Limb (tissue), 2 donors: ENCODE results near the gene PNPLA7.
"Not testable (repeated sequence)": the region's sequence is repeated elsewhere in the genome, so short reads cannot be mapped to it uniquely, and the experiment has no call there.

ENCODE experiments used
- DNase-seq, 2 donors: peaks; one replicate each; pipeline ENCODE4 v3.0.0-alpha.2; 2016; ENCODE audit errors: extremely low spot score in 2 of 2

Gene PNPLA7

DNA sequence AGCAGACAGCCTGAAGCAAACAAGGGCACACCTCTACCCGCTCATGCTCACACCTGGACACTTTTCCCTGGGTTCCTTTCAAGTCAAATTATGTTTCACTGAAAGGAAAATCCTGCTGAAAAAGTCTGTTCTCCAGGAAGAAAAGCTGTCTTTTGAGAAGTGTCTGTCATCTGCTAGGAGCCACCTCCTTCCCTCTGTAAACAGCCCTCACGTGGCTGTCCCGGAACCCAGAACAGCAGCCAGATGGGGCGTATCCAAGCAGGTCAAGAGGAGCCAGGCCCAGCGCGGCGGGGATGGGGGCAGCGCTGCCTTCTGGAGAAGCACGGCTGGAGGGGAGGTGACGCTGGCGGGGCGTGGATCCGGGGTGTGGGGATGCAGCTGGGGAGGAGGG lies at the start of gene PNPLA7:
Gene PNPLA7 (minus strand): TSS at position 172 of the 391 bp plus-strand sequence. CDS start 205 bp downstream, outside the sequence.
- peak; percentile 65 to 78 for DNase-seq

DNA sequence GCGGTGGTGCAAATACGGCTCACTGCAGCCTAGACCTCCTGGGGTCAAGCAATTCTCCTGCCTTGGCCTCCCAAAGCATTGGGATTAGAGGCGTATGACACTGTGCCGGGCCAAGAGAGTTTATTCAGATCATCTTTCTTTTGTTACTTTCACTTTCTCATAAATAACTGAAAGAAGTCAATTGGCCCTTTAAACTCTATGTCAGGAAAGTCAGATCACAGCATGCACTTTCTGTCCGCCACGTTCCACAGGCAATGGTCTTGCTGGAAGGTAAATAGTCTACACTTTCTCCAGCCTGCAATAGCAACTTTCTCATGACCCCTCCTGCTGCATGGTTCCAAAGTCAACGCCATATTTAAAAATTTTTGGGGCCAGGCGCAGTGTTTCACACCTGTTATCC lies 48.7 kb upstream of the PNPLA7 start:
- no peak for DNase-seq

DNA sequence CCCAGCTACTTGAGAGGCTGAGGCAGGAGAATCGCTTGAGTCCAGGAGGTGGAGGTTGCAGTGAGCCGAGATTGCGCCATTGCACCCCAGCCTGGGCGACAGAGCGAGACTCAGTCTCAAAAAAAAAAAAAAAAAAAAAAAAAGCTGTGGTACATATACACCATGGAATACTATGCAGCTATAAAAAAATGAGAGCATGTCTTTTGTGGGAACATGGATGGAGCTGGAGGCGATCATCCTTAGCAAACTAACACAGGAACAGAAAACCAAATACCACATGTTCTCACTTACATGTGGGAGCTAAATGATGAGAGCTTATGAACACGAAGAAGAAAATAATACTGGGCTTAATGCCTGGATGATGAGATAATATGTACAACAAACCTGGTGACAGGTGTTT lies 46.4 kb upstream of the PNPLA7 start:
- DNase-seq: not testable (repeated sequence)

DNA sequence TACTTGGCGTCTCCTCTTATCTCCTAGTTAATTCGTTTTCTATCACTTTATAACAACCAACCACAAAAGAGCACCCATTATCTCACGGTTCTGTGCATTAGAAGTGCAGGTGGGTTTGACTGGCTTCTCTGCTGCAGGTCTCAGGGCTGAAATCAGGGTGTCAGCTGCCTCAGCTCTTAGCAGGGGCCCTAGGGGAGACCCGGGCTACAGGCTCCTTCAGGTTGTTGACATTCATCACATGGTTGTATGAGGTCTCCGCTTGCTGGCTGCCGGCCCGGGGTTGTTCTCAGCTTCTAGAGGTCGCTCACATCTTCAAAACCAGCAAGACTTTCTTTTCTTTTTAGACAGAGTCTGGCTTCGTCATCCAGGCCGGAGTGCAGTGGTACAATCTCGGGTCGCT lies 43.0 kb upstream of the PNPLA7 start:
- no peak for DNase-seq

DNA sequence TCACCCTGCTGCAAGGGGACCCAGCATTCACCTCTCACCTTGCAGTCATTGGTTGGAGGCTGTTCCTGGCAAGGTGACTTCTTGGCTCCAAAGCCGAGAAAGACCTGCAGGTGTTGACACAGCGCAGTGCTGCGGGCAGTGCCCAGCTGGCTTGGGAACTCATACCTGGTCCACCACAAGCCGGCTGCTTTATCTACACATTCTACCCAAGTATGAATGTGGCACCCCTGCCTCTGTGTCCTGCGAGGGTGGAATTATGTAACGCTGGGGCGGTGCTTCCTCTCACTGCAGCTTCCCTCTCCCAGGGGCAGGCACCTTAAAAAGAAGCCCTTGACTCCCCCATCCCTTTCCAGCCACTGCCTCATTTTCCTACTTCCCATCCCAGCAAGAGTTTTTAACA lies 42.6 kb upstream of the PNPLA7 start:
- DNase-seq: no peak

DNA sequence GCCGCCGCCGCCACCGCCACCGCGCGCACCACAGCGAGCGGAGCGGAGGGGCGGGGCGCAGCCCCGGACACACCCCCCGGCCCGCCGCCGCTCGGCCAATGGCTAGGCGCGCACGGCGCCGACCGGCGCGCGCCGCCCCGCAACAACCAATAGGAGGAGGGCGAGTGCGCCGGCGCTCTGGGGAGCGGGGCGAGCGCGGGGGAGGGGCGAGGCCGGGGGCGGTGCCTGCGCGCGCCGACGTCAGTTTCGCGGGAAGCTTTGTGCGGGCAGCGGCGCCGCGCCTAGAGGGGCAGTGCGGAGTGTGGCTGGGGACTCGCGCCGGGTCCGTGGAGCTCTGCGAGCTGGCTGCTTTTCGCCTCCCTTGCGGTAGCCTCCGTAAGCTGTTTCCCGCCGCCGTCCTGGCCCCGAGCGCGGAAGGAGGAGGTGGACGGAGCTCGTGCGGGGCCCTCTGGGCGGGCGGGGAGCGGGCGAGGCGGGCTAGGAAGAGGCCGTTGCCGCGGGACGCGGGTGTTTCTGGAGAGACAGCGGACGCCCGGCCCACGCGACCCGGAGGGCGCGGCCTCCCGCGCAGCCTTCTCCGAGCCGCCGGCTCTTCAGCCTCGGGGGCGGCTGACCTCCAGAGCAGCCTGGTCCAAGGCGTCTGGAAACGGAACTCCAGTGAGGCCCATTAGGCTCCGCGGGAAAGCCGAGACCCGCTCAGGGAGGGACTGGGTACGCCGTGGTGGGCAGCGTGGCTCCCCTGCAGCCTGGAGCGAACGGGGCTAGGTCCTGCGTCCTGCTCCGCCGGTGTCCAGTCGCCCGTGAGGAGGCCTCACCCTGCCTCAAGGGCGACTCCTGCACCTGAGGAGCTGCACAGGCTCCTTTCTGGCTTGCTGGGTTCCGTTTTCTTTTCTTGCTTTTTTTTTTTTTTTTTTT lies 40.5 kb upstream of the PNPLA7 start, which contains the start of gene ZMYND19:
Gene ZMYND19 (minus strand): TSS at position 44 of the 915 bp plus-strand sequence. CDS start 249 bp downstream, outside the sequence.
- DNase-seq: peak; percentile 94 to 96

DNA sequence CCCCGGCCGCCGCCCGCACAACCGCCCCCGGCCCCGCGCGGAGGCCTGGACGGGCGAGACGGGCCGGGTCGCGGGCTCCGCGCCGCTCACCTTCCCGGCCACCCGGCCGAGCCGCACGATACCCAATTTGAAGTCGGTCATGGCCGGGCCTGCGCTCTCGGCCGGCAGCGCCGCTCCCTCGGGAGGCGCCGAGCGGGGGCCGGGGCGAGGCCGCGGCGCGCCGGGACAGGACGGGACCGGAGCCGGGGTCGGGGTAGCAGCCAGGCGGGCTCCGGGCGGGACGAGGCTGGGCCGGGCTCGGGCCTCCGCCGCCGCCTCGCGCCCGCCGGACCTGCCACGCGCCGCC lies 39.9 kb upstream of the PNPLA7 start:
- DNase-seq: no peak

DNA sequence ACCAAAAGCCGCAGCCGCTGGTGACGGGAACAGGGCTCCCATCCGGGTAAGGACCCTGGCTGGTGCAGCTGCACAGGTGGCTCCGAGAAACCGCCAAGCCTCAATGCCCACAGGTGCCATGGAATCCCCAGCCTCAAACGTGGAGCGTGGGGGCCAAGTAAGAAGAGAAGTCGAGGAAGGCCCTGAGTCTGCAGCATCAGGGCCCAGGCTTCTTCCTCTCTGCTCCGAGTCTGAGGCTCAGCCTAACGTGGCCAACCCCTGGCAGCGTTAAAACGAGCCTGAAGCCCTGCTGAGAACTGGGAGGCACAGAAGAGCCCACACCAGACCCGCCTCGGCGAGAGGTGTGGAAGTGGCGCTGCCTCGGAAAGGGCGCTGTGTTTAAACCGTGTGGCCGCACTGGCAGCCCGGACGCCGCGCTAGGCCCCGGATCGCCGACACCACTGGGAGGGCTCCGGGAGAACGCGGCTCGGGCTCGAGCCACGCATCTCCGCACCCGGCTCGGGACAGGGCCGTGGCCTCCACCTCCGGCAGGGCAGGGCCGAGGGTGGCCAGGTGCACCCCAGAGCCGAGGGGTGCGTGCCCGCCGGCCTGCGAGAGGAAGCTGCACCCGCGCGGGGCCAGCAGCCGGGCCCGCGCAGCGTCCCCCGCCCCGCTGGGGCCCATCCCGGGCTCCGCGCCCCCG lies 39.4 kb upstream of the PNPLA7 start:
- DNase-seq: peak in 1 of 2 donors; percentile 40

DNA sequence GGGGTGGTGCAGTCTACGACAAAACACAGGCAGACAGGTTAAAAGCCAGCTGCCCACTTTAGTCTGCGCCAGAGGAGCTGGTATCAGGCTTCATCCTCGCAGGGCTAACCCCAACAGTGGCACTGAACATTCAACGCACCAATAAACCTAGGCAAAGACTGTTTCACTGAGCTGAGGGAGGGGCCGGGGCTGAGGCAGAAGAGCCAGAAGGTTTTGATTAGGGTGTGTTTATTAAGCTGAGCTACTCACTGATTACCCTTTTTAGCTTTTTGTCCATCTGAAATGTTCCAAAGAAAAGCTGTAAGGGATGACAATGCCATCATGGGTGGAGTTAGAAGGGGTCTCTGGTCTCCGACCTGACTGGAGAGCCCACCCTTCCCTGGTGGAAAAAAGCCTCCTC lies 38.7 kb upstream of the PNPLA7 start:
- DNase-seq: no peak

DNA sequence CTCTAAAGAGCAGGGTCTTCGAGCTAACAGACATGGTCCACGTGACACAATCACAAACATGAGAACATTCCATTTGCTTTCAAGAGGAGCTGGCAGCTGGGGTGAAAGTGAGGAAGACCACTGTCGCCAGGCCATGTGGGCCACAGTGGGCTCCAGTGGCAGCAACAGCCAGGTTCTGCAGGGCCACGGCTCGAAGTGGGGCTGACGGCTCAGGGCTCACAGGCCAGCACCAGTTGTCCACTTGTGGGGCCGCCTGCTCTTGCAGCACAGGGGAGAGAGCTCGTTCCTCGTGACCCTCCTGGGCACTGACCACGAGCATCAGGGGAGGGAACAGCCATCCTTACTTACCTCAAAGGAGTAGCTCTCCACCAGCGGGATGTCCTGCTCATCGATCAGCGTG lies 38.1 kb upstream of the PNPLA7 start:
- DNase-seq: no peak

DNA sequence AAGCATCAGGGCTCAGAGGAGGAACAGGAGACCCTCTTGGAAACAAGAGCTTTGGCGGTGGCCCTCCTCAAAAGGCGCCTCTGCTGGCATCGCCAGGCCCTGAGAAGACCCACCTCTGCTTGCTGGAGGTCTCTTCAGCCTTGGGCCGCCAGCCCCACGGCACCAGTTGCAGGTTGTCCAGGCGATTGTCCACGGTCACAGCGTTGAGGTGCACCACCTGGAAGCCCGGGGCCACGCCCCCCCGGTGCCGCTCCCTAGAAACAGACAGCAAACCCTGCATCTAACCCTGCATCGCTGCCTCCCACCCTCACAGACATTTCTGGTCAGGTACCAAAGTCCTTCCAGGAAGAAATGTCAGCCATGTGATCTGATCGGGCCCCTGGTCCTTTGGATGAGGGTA lies 36.7 kb upstream of the PNPLA7 start:
- no peak for DNase-seq

DNA sequence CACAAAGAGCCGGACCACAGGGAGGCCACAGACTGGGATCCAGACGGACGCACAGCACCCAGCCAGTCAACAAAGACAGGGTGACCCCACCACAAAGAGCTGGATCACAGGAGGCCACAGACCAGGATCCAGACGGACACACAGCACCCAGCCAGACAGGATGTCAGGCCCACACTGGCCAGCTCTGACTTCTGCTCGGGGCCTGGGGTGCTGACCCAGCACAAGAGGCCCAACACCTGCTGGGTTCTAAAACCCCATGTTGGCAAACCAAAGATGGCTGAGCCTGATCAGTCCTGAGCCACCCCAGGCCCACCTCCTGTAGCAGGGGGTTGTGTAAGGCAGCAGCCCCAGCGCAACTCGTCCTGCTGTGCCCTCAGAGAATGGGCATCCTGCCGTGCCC lies 33.8 kb upstream of the PNPLA7 start:
- no peak for DNase-seq

DNA sequence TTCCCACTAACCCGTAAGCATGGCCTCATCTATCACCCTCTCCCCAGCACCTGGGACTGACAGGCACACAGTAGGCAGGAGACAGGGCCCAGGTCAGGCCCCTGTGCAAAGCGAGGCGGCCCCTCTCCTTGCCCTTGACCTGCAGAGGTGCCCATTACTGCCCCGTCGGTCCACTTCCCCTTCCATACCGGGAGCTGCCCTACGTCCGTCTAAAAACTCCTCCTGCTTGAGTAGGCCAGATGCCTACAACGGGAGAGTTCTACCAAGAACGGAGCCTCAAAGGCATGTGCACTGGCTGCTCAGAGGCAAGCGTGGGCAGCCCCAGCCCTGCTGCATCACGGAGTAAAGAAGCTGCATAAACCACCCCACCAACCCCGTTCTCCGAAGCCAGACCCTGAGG lies 33.1 kb upstream of the PNPLA7 start:
- no peak for DNase-seq

DNA sequence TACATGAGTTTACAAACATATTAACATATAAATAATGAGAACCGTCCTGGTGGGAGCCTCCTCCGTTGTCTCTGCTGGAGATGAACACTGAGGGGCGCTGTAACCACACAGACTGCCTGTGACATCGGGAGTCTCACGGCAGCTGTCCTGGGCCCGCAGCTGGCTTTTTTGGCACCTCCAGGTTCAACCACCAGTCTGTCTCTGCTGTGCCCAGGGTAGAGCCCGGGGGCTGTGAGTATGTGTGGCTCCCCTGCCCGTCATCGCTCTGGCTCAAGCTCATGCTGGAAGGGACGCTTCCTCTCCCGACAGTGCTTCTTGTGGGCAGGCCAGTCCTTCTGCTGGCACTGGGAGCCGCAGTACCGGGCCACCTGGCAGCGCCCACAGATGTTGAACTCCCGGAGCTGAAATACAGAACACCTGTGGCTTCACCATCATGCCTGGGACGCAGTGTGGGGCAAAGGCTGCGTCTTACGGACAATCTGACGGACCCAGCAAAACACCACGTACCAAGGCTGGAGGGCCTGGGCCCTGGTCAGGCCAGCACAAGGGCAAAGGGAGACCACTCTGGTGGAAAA lies 32.2 kb upstream of the PNPLA7 start:
- no peak for DNase-seq

DNA sequence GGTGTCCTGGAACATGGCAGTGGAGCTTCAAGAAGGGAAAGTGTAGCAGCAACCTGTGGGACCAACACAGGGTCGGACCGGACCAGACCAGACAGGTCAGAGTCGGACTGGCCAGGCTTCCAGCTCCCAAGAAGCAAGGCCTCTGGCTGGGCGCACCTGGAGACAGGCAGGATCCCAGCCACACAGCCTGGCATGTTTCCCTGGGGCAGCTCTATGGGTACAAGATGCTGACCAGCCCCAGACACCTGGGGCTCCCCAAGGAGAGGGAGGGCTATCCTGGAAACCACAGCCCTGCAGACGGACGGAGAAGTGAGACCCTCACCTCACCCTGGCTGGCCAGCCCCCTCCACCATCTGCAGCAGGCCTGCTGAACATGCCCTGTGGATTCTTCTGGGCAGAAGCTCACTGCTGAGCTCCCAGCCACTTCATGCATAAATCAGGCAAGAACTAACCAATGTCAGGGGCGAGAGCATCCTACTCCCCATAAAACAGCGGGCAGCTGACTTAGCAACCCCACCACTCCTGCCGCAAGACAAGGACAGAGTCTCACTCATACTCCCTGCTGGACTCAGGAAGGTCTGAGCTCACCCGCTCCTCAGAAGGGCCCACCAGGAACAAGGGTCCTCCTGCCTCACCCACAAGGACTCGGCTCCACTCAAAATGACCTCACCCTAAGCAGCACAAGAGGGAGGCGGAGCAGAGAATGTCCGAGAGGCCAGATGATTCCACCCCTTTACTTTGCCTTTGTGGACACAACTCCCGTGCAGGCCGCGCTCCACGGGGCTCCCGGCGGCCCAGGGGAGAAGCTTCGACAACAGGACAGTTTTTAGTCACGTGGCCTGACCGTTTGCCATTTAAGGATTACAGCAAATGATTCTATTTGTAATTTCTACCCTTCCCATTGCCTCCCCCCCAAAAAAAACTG lies 31.4 kb upstream of the PNPLA7 start:
- DNase-seq: no peak

DNA sequence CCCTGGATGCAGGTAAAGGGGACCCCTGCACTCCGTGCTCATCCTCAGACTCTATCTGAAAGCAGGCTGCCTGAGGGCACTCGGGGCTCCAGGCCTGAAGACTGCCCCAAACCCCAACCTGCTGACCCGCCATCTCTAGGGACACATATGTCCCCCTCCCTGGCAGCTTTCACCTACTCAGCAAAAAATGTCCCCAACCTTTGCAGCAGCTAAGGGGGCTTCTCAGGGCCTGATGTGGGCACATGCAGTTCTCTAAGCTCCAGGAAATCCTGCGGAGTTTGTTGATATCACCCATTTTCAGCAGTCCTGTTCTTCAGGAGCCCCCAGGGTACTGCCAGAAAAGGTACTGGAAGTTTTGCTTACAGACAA lies 30.7 kb upstream of the PNPLA7 start:
- no peak for DNase-seq

DNA sequence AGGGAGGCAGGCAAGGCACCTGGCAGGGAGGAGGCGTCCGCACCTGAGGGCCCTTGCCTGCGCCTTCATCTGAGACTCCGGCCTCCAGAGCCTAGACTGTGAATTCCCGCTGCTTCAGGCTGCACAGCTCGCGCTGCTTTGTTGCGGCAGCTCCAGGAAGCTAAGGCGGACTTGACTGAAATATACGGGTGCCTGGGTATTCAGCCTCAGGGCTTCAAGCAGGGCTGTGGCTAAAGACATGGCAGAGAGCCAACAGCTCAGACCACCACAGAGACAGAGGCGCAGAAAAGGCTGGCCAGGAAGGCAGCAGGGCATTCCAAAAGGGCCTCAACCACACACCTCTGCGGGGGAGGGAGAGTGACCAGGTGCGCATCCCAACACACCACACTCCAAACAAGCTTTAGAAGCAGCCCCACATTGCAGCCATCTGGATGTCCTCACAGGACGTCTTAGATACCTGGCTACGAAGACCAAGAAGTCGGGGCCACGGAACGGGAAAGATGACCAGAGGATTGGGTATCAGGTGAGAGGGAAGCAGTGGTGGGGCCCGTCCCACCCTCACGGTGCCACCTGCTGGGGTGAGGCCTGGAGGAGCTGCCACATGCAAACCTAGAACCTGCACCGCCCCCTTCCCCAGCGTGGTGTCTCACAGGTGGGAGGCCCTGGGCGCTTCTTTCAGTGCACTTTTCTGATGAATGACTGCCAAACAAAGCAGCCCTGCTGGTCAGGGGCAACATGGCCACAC lies 30.2 kb upstream of the PNPLA7 start:
- no peak for DNase-seq

DNA sequence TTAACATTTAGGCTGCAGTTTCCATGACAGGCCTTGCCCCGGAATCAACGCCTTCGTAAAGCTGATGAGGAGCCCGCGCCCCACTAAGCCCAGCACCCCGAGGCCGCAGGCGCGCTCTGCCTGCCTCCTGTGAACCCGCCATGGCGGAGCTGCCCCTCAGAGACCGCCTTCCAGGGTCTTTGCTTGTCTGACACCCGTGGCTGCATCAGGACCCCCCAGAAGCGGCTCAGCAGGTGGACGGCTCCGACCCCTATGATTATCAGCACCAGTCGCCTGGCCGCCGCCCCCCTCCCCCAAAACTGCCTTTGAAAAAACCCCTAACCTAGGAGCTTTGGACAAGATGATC lies 29.0 kb upstream of the PNPLA7 start:
- DNase-seq: no peak

DNA sequence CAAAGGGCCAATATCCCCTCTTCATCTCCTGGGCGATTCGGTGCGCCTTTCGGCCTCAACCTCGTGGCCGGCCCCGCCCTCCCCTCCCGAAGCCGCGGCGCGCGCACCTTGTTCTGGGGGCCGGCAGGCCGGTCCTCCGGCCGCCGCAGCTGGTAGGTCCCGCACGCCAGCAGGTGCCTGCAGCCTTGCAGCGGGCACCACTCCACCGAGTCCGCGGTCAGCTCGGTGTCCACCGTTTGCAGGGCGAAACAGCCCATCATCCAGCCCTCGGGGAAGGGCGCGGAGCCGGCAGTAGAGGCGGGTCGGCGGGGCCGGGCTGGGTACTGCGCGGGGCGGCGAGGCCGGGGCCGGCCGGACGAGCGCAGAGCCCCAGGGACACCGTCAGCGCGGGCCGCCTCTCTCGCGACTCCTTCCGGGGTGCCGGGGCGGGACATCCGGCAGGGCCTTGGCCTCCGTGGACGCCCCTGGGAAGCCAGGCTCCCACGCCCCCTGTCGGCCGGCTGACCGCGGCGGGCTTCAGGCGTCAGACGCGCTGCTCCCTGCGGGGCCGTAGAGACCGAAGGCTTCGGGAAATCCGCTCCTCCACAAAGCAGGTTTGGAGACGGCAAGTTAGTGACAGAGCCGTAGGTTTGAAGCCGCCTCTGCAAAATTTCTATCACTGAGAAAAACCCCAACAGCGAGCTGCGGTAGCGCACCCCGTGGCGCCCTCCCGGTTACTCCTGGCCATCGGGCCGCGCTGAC lies 28.5 kb upstream of the PNPLA7 start, which contains the start of gene DPH7:
Gene DPH7 (minus strand): TSS at position 408 of the 741 bp plus-strand sequence. CDS start 148 bp downstream, at position 260.
- peak; percentile 89 to 97 for DNase-seq
